GM20431 (cell line): ENCODE results near the gene NOL11.
"Not testable (repeated sequence)": the region's sequence is repeated elsewhere in the genome, so short reads cannot be mapped to it uniquely, and the experiment has no call there.

Experiments used
- in situ Hi-C: fragments of 300-500 bp; cut with MseI, MboI; formaldehyde crosslinking; loops from one replicate; pipeline ENCODE4 v1.15.0; 2020; ENCODE audit warnings: low sequenced_read_pairs; ENCODE audit not compliant: unreplicated experiment

Gene NOL11

DNA sequence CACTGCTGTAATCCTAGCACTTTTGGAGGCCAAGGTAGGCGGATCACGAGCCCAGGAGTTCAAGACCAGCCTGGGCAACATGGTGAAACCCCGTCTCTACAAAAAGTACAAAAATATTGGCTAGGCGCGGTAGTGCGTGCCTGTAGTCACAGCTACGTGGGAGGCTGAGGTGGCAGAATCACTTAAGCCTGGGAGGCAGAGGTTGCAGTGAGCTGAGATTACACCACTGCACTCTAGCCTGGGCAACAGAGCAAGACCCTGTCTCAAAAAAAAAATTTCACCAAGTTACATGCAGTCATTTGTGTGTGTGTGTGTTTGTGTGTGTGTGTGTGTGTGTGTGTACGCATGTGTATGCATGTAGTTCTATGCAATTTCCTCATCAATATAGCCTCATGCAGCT, 14.9 kb upstream of the NOL11 start:
- in situ Hi-C loops: not testable (repeated sequence)

DNA sequence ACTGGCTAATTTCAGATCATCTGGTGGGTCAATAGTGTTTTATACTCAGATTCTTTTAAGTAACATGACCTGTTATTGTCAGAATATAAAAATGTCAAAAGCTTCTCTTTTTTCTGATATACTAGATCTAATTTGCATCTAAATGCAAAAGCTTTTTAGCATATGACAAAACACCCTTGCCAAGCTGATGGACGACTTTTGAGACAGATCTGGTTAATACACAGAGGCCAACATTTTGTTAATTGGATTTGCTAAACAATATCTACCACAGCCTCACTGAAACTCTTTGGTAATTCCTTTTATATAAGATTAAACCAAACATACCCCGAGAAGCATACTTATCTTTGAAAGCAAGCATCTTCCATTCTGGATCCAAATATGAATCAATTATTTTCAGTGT, 10.3 kb upstream of the NOL11 start:
- in situ Hi-C loops: no loop called here

DNA sequence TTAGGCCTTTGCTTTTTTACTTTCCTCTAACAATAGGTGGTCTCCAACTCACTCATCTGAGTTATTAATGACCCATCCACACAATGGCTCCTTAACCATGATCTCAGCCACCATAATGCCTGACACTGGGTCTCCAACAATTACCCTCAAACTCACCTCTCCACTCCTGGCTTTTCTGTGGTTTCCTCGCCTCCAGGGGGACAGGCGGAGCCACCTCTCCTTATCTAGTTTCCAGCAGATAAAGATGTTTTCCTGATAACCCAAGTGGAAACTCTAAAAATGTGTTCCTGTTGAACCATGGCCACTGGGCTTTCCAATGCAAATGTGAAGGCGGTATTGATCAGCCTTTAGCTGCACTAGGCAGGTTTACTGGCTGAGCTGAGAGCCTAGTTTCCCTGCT, 9.4 kb upstream of the NOL11 start:
- in situ Hi-C loops: no loop called here

DNA sequence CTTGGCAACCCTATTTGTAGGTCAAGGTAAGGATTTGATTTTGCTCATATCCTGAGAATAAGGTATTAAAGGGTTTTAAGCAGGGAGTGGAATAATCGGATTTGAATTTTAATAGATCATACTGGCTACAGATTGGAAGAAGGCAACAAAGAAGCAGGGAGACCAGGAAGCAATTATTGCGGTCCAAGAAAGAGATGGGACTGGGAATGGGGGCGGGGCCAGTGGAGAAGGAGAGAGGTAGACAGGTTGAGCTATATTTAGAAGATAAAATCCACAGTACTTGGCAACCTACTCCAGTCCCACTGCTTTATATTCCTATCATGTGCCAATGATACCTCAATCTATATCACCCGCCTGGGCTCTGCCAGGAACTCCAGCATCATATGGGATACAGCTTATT, 5.8 kb upstream of the NOL11 start:
- in situ Hi-C loops: no loop called here

DNA sequence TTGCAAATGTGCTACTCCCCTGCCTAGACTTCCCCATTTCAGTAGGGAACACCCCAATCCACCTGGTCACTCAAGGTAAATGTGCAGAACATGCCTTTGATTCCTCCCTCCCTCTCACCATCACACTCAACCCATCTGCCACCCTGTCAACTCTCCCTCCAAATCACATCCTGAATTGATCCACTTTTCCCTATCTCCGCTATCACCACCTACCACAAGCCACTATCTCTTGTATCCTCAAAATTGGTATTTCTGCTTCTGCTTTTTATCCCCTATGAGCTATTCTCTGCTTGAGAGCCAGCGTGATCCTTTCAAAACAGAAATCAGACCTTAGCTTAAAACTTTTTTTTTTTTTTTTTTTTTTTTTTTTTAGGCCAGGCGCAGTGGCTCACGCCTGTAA, 5.4 kb upstream of the NOL11 start:
- in situ Hi-C loops: no loop called here

GRCh38 chr17:67713169-67713568, 4.6 kb upstream of the NOL11 start:
- in situ Hi-C loops: no loop called here

- in situ Hi-C loops: no loop called here
Observed at GRCh38 chr17:67716405-67716798, 1.3 kb upstream of the NOL11 start.

DNA sequence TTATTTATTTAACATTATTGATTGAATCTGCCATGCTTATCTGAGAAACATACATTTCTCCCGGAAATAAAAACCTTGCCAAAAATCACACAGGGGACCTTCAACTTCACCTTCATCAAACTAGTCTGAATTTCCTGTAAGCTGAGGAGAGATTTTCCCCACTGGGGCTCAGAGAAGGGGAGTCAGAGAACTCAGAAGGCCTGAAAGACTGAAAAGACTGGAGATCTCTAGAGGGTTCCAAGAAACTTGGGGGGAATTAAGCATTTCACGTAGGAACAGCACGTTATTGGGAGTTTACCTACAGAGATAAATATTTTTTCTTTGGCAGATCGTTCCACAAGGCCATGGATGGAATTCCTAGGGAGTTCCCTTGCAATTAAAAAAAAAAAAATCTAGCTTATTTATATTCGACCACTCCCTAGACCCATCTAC, 528 bp upstream of the NOL11 start:
- in situ Hi-C loops: no loop called here

- in situ Hi-C loops: no loop called here
Observed at GRCh38 chr17:67718325-67718941, 697 bp downstream of the NOL11 start.

DNA sequence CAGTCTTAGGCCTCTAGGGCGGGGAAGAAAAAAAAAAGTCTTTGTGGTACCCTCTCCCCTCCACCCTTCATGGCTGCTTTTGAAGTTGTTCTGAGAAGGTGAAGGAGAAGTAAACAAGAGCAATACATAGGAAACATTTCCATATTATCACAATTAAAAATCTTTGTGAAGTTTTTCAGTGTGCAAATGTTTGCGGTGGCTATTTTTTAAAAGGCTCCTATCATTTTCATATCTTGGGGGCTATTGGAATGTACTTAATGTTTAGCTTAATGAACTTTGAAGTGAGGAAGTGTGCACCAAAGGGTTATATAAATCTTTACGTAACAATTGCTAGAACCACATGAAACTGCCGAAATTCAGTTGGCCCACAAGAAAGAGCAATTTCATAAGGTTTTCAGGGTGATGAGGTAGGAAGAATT, 7.6 kb downstream of the NOL11 start:
- in situ Hi-C loops: no loop called here

GRCh38 chr17:67725807-67726206, 8.1 kb downstream of the NOL11 start:
- in situ Hi-C loops: no loop called here

- in situ Hi-C loops: not testable (repeated sequence)
Observed at GRCh38 chr17:67727152-67728039, 9.7 kb downstream of the NOL11 start.

DNA sequence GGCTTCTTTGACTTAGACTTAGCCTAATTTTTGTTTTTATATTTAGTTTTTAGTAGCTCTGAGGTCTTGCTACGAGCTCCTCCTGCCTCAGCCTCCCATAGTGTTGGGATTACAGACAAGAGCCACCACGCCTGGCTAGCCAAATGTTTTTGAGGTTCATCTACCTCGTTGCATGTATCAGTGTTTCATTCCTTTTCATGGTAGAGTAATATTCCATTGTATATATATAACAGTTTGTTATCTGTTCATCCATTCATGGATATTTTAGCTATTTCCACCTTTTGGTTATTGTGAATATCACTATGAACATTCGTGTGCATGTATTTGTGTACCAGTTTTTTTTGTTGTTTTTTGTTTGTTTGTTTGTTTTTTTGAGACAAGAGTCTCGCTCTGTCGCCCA, 12.2 kb downstream of the NOL11 start:
- in situ Hi-C loops: no loop called here

GRCh38 chr17:67730731-67731130, 13.0 kb downstream of the NOL11 start:
- in situ Hi-C loops: no loop called here

DNA sequence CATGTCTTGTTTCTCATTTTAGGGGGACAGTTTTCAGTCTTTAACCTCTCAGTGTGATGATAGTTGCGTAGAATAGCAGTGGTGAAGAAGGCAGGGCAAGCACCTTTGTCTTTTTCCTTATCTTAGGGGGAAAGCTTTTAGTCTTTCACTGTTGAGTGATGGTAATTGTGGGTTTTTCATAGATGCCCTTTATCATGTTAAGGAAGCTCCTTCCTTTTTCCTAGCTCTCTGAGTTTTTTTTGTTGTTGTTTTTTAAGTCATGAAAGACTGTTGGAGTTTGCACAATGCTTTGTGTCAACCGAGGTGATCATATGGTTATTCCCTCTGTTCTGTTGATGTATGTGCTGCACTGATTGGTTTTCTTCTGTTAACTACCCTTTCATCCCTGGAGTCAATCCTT, 15.7 kb downstream of the NOL11 start:
- in situ Hi-C loops: no loop called here

GRCh38 chr17:67737145-67737544, 19.4 kb downstream of the NOL11 start:
- in situ Hi-C loops: no loop called here

DNA sequence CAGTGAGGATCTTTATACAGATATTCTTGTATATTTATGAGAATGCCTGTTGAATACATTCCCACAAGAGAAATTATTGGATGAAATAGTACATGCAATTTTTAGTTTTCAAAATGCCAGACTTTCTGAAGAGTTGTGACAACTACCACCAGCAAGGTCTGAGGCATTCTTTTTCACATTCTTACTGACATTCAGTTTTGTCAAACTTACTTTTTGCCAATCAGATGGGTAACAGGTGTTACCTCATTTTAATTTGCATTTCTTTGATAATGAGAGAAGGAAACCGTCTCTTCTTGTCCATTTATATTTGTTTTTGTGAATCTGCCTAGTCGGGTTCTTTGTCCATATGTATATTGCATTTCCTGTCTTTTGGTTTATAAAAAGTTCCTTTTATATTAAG, 24.3 kb downstream of the NOL11 start:
- in situ Hi-C loops: no loop called here

DNA sequence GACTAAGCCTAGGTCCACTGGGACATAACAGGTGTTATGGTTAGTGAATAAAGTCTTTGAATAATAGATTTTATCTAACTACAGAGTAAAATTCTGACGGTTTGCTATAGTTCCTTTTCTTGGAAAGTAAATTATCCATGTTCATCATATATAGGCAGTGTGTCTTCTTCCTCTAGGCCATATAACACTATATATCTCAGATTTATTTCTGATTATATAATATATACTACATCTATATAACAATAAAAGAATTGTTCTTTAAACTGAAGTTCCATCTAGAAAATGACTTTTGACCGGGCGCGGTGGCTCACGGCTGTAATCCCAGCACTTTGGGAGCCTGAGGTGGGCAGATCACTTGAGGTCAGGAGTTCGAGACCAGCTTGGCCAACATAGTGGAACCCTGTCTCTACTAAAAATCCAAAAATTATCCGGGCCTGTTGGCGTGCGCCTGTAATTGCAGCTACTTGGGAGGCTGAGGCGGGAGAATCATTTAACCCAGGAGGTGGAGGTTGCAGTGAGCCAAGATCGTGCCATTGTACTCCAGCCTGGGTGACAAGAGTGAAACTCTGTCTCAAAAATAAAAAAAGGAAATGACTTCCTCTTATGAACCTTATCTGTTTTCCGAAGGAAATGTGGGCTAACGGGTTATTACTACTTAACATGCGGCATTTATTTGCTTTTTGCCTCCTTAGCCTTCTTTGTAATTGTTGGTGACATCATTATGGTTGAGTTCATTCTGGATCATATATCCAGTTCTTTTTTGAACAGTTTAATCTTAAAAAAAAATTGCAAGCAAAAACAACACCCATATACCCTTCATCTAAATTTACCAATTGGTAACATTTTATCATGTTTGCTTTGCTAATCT, 29.2 kb downstream of the NOL11 start:
- in situ Hi-C loops: no loop called here

GRCh38 chr17:67747681-67748235, 30.0 kb downstream of the NOL11 start:
- in situ Hi-C loops: no loop called here

DNA sequence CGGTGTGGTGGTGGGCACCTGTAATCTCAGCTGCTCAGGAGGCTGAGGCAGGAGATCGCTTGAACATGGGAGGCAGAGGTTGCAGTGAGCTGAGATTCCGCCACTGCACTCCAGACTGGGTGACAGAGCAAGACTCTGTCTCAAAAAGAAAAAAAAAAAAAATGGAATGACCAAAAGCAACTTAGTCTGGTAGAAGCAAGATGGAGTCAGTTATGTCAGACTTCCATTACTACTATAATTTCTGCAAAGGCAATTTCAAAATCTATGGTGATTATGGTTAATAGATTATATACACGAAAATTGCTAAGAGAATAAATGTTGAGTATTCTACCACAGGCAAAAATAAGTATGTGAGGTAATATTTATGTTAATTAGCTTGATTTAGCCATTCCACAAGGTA, 32.3 kb downstream of the NOL11 start:
- in situ Hi-C loops: no loop called here
